NCI-H1048 (cell line): ENCODE measurements around the gene ACCS.

ENCODE experiments used
- DNase-seq: peaks from one replicate; lab custom pipeline; 2025; lab: John Stamatoyannopoulos, UW

The ACCS gene

GRCh38 chr11:44037658-44037998 lies 28.4 kb upstream of the ACCS start:
- DNase-seq, result no peak

- DNase-seq, result no peak
Measured at GRCh38 chr11:44043157-44043556, 22.9 kb upstream of the ACCS start.

- no peak for DNase-seq
Measured at GRCh38 chr11:44046182-44046581, 19.9 kb upstream of the ACCS start.

GRCh38 chr11:44047298-44047697 lies 18.8 kb upstream of the ACCS start:
- DNase-seq, result no peak

- no peak for DNase-seq
Measured at GRCh38 chr11:44047931-44048431, 18.1 kb upstream of the ACCS start, which contains the start of gene ACCSL. Gene ACCSL, plus strand, starts transcription at chr11:44047981. Its CDS starts 56 bp downstream, at chr11:44048037.

- DNase-seq, result no peak
Measured at GRCh38 chr11:44049832-44050231, 16.2 kb upstream of the ACCS start.

- DNase-seq, result no peak
Measured at GRCh38 chr11:44051171-44051570, 14.9 kb upstream of the ACCS start.

GRCh38 chr11:44057340-44057739 lies 8.7 kb upstream of the ACCS start:
- DNase-seq, result no peak

- DNase-seq, result no peak
Measured at GRCh38 chr11:44058275-44058674, 7.8 kb upstream of the ACCS start.

- no peak for DNase-seq
Measured at GRCh38 chr11:44065161-44065661, 859 bp upstream of the ACCS start.

GRCh38 chr11:44066732-44067141 lies 667 bp downstream of the ACCS start:
- DNase-seq, result no peak

GRCh38 chr11:44067266-44067665 lies 1.2 kb downstream of the ACCS start:
- no peak for DNase-seq

GRCh38 chr11:44068180-44068579 lies 2.1 kb downstream of the ACCS start:
- no peak for DNase-seq

GRCh38 chr11:44071157-44071556 lies 5.1 kb downstream of the ACCS start:
- DNase-seq, result no peak

- DNase-seq, result no peak
Measured at GRCh38 chr11:44072757-44073658, 6.9 kb downstream of the ACCS start.

GRCh38 chr11:44078794-44079193 lies 12.7 kb downstream of the ACCS start:
- DNase-seq, result no peak

GRCh38 chr11:44079376-44079775 lies 13.3 kb downstream of the ACCS start:
- no peak for DNase-seq

GRCh38 chr11:44080951-44081350 lies 14.9 kb downstream of the ACCS start:
- DNase-seq, result no peak

- DNase-seq, result no peak
Measured at GRCh38 chr11:44082645-44083044, 16.6 kb downstream of the ACCS start.

GRCh38 chr11:44083433-44083832 lies 17.4 kb downstream of the ACCS start:
- no peak for DNase-seq

GRCh38 chr11:44083906-44084305 lies 17.8 kb downstream of the ACCS start:
- DNase-seq, result no peak

GRCh38 chr11:44085330-44085729 lies 19.3 kb downstream of the ACCS start:
- DNase-seq, result no peak

GRCh38 chr11:44088377-44088776 lies 22.3 kb downstream of the ACCS start:
- no peak for DNase-seq

- no peak for DNase-seq
Measured at GRCh38 chr11:44088871-44089270, 22.8 kb downstream of the ACCS start.
